Measurements from ENCODE around the gene HLA-DPB1.

The HLA-DPB1 gene

DNA sequence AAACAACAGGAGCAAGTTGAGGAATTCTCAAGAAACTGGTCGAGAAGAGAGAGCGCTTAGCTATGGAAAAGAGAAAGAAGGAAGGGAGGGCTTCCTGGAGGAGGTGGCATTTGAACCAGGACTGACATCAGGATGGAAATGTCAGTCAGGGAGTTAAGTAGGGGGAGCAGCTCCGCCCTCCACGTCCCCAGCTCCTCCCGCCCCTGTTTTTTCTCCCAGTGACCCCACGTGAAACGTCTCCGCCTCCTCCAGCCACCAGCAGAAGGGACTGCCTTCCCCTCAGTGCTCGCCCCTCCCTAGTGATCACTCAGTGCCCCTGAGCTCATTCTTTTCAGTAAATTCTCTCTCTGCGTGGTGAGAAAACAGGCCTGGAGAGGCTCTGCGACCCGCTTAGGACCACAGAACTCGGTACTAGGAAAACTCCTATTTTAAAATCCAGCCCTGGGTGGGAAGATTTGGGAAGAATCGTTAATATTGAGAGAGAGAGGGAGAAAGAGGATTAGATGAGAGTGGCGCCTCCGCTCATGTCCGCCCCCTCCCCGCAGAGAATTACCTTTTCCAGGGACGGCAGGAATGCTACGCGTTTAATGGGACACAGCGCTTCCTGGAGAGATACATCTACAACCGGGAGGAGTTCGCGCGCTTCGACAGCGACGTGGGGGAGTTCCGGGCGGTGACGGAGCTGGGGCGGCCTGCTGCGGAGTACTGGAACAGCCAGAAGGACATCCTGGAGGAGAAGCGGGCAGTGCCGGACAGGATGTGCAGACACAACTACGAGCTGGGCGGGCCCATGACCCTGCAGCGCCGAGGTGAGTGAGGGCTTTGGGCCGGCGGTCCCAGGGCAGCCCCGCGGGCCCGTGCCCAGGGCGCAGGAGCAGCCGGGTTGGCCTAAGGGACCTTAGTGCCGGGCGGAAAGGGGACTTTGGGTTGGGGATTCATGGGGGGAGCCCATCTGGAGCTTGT, 4.6 kb downstream of the HLA-DPB1 start:
- POLR2A ChIA-PET, result interaction anchor here (2.9 kb wide), 1 partner anchor 51 kb away, joined by 11 read pairs; no protein-coding TSS in a partner anchor
- peak; percentile 45 for DNase-seq (ENCODE audit: extremely low spot score)
- TF ChIP-seq, protein P1, sequence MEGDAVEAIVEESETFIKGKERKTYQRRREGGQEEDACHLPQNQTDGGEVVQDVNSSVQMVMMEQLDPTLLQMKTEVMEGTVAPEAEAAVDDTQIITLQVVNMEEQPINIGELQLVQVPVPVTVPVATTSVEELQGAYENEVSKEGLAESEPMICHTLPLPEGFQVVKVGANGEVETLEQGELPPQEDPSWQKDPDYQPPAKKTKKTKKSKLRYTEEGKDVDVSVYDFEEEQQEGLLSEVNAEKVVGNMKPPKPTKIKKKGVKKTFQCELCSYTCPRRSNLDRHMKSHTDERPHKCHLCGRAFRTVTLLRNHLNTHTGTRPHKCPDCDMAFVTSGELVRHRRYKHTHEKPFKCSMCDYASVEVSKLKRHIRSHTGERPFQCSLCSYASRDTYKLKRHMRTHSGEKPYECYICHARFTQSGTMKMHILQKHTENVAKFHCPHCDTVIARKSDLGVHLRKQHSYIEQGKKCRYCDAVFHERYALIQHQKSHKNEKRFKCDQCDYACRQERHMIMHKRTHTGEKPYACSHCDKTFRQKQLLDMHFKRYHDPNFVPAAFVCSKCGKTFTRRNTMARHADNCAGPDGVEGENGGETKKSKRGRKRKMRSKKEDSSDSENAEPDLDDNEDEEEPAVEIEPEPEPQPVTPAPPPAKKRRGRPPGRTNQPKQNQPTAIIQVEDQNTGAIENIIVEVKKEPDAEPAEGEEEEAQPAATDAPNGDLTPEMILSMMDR (IDR thresholded peaks at IDR 0.05; ENCODE audit: control extremely low read depth, extremely low read depth, low read depth, missing control alignments), result no peak
- CTCF ChIA-PET, result interaction anchor here (0.7 to 7.7 kb wide), 8 partner anchors 10 to 96 kb away, joined by 3 to 78 read pairs (median 4); no protein-coding TSS in a partner anchor

DNA sequence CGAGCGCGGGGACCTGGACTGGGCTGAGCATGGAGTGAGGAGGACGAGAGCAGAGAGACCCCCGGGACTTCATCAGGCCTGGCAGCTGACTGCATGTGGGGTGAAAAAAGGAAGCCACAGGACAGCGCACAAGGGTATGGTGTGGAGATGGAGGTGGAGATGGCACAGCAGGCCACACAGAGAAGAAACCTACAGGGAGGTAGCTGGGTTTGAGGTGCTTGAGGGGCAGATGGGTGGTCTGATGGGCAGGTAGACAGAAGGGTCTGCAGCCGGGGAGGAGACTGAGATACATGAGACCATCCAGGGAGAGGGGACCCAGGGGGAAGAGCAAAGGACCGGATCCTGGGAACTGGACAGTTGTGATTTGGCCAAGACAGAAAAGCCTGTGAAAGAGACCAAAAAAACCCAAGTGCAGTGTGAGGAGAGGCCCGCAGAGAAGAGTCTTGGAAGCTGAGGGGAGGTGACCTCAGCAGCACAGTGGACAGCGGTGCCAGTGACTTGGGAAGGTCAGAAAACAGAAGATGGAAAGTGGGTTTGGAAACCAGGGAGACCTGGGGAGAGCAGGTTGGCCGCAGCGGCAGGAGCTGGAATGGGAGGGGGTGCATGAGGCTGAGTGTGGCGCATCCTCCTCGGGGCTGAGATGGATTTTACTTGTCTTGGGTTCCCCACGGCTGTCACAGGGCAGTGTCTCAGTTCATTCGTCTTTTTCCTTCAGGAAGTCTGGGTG, 5.5 kb downstream of the HLA-DPB1 start:
- ChIA-PET CTCF (interaction anchor here (0.9 to 7.7 kb wide), 9 partner anchors 9 to 69 kb away, joined by 3 to 78 read pairs (median 3); no protein-coding TSS in a partner anchor), POLR2A (interaction anchor here (2.9 kb wide), 1 partner anchor 52 kb away, joined by 11 read pairs; no protein-coding TSS in a partner anchor)
- DNase-seq (ENCODE audit: extremely low spot score), result no peak
- TF ChIP-seq, protein P1 (IDR thresholded peaks at IDR 0.05; ENCODE audit: control extremely low read depth, extremely low read depth, low read depth, missing control alignments), result no peak

DNA sequence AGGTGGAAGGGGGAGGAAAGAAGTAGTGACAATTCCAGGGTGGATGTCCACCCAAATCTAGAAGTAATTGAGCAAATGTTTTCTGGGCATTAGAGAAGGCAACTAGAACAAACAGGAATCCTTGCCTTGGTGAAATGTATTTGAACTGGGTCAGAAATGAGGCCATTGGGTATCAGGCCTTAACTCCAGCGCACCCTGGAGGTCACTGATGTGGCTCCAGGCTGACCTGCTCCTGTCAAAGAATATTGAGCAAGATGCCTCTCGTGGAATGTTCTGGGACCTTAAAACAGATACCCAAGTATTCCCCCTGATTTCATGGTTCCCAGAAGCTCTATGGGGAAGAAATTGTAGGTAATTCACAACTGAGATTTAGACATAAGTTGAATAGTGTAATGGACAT, 6.9 kb downstream of the HLA-DPB1 start:
- peak; percentile 42 for DNase-seq (ENCODE audit: extremely low spot score)
- CTCF ChIA-PET, result interaction anchor here (0.9 to 7.7 kb wide), 5 partner anchors 13 to 67 kb away, joined by 3 to 78 read pairs (median 5); no protein-coding TSS in a partner anchor
- TF ChIP-seq, protein P1 (IDR thresholded peaks at IDR 0.05; ENCODE audit: control extremely low read depth, extremely low read depth, low read depth, missing control alignments), result peak; percentile 57
- POLR2A ChIA-PET, result interaction anchor here (1.1 kb wide), 1 partner anchor 9 kb away, joined by 4 read pairs; the partner anchor contains the start of gene HLA-DPA1

DNA sequence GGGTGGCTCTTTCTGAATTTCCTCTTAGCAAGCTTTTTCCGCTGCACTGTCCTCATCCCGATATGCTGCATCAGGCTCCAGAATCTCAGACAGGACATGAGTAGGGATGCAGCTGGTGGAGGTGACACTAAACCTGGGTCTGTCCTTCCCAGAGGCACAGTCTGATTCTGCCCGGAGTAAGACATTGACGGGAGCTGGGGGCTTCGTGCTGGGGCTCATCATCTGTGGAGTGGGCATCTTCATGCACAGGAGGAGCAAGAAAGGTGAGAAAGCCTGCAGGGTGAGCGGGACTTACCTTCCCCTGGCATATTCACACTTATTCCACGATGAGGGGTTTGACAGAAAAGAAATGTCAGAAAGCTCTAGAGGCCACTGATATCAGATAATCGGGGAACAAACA, 9.8 kb downstream of the HLA-DPB1 start:
- POLR2A ChIA-PET, result no interaction called here
- CTCF ChIA-PET, result interaction anchor here (1.0 to 4.5 kb wide), 3 partner anchors 70 to 162 kb away, joined by 3 to 19 read pairs (median 4); no protein-coding TSS in a partner anchor
- DNase-seq (ENCODE audit: extremely low spot score), result no peak
- TF ChIP-seq, protein P1 (IDR thresholded peaks at IDR 0.05; ENCODE audit: control extremely low read depth, extremely low read depth, low read depth, missing control alignments), result no peak

DNA sequence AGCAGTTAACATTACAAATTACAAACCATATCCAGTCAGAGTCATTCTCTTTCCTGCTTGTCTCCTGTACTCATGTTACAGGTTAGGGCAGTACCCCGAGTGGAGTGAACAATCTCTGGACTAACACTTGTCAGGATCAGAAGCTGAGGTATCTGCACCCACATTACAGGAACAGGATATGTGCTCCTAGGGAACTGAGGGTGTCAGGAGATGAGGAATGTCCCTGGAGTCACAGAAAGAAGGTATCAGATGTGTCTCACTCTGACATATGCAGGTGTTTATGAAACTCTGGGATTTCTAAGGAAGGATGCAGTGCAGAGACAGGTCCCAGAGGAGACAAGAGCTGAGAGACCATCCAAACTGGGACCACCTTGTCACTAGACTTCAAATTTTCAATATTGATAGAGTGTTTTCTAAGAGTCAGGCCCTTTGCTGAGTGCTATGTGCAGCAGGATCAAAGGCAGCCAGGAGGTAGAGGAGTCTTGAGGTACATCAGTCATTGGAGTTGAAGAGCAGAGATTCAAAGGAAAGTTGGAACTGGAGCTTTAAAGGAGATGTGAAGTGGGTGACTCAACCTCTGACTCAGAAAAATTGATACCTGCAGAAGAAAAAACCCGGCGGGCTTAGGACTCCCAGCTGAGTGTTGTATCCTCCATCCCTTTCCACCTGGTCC, 12.6 kb downstream of the HLA-DPB1 start:
- TF ChIP-seq, protein P1 (IDR thresholded peaks at IDR 0.05; ENCODE audit: control extremely low read depth, extremely low read depth, low read depth, missing control alignments), result no peak
- POLR2A ChIA-PET, result interaction anchor here (0.5 to 1.9 kb wide), 3 partner anchors 13 to 480 kb away, joined by 3 to 6 read pairs (median 5); partner anchors contain the start of gene HLA-DPB1
- CTCF ChIA-PET, result interaction anchor here (0.9 to 4.5 kb wide), 6 partner anchors 26 to 75 kb away, joined by 3 to 19 read pairs (median 4); no protein-coding TSS in a partner anchor
- DNase-seq (ENCODE audit: extremely low spot score), result no peak
